Lung (tissue), 12 donors: ENCODE data around the gene JAK1. TPM values are rescaled to one million over a fixed set of nuclear protein-coding genes. Genes with fewer than 3 reads are reported as not detected.

Experiments used
- ATAC-seq: fragments of 200-7000 bp; cut with Tn5 transposase; one replicate; pipeline ENCODE4 v1.9.1; 2020; ENCODE audit warnings: moderate number of reproducible peaks; ENCODE audit not compliant: insufficient read depth, low FRiP score
- DNase-seq, 3 donors: peaks; one replicate each; pipeline ENCODE4 v3.0.0-alpha.2; 2013 to 2017
- H3K27ac ChIP-seq, 2 donors: one replicate each; pipeline ENCODE4 v1.5.1; 2013; ENCODE audit warnings: mild to moderate bottlenecking in 2 of 2, moderate library complexity in 2 of 2, control low read depth in 1 of 2, inconsistent platforms in 1 of 2, low read depth in 1 of 2, low read length in 1 of 2
- H3K27me3 ChIP-seq, 3 donors: one replicate each; pipeline ENCODE4 v1.5.1; 2013; ENCODE audit warnings: low read length in 2 of 3; ENCODE audit not compliant: control insufficient read depth in 3 of 3, insufficient read depth in 3 of 3
- H3K36me3 ChIP-seq, 4 donors: one replicate each; pipeline ENCODE4 v1.5.1; 2013; ENCODE audit warnings: low read length in 4 of 4, mild to moderate bottlenecking in 1 of 4, moderate library complexity in 1 of 4; ENCODE audit not compliant: control insufficient read depth in 4 of 4, insufficient read depth in 4 of 4
- H3K4me1 ChIP-seq, 5 donors: one replicate each; pipeline ENCODE4 v1.5.1; 2013; ENCODE audit warnings: low read length in 5 of 5, mild to moderate bottlenecking in 2 of 5, moderate library complexity in 1 of 5; ENCODE audit not compliant: control insufficient read depth in 5 of 5, insufficient read depth in 5 of 5
- H3K4me3 ChIP-seq: one replicate; pipeline ENCODE4 v1.5.1; 2013; ENCODE audit warnings: mild to moderate bottlenecking, control low read depth, moderate library complexity
- H3K9ac ChIP-seq, 2 donors: one replicate each; pipeline ENCODE4 v1.5.1; 2013; ENCODE audit warnings: low read length in 2 of 2, control low read depth in 1 of 2; ENCODE audit not compliant: insufficient read depth in 1 of 2
- H3K9me3 ChIP-seq, 4 donors: one replicate each; pipeline ENCODE4 v1.5.1; 2013; ENCODE audit warnings: low read length in 3 of 4, mild to moderate bottlenecking in 1 of 4, moderate library complexity in 1 of 4; ENCODE audit not compliant: control insufficient read depth in 4 of 4, insufficient read depth in 3 of 4
- CTCF ChIP-seq: IDR thresholded peaks from 2 replicates; pipeline ENCODE4 v1.5.1; 2012; ENCODE audit warnings: mild to moderate bottlenecking; ENCODE audit errors: control extremely low read depth, extremely low read depth
- WGBS, 2 donors: extraction: QIAGEN DNeasy Blood & Tissue Kit; methylation state at CpG; one replicate each; pipeline ENCODE4 v1.1.7; 2013; 5-methylcytosine and 5-hydroxymethylcytosine counted together
- polyA plus RNA-seq, 2 donors: library from polyadenylated mRNA; stranded (reverse); fragments of 200-250 nt; gene quantifications; one replicate each; pipeline ENCODE4 v1.2.1, GENCODE V29; 2013
- total RNA-seq, 2 donors: library from RNA; depleted of rRNA in 1 of 2; stranded (reverse); fragments of >200 nt in 1 of 2; gene quantifications; one replicate each; pipeline ENCODE4 v1.2.1, GENCODE V29; 2014 to 2021
- donor health status: control.
- donor health status: control.
- donor health status: Bipolar disorder and iron deficiency.
- donor health status: healthy.
- donor health status: DM: yes; HTN: yes; CAD: no.

The JAK1 gene
- total and polyA plus RNA-seq, 4 donors = 26.7 to 162 (median 116) TPM

GRCh38 chr1:64908575-64908974 is 57.8 kb downstream of the JAK1 start:
- no peaks in the 10 kb centered on the region for H3K36me3 ChIP-seq
- ATAC-seq (no peak), DNase-seq (no peak)
- no peak overlapping the region for H3K27ac ChIP-seq
- no peak for TF ChIP-seq CTCF
- H3K9me3 ChIP-seq = no peaks in the 10 kb centered on the region
- H3K4me3 ChIP-seq = no peak overlapping the region
- no peaks in the 10 kb centered on the region for H3K27me3 ChIP-seq
- WGBS, 2 donors = 96 to 100% methylated on average over 1 of the region's 1 CpG
- H3K4me1 ChIP-seq = peaks cover 0 to 16% (median 0%) of the 10 kb centered on the region in 5 donors
- H3K9ac ChIP-seq = no peak overlapping the region

DNA sequence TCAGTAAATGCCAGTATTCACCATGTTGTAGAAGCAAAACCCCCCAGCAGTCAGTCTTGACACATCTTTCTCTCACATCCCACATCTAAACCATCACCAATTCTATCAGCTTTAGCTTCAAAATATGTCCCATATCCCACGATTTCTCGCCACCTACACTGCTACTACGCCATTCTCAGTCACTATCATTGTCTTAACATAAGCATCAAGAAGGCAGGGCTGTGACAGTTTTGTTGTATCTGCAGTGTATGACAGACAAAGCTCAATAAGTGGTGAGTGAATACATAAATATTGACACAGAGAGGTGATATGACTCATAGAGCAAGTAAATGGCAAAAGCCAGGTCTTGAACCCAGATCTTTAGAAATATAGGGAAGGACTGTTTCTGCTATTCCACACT is 59.9 kb downstream of the JAK1 start:
- Histone ChIP-seq H3K9me3 (no peaks in the 10 kb centered on the region), H3K4me1 (peaks cover 0 to 15% (median 0%) of the 10 kb centered on the region in 5 donors), H3K27ac (no peak overlapping the region), H3K27me3 (no peaks in the 10 kb centered on the region), H3K9ac (no peak overlapping the region), H3K36me3 (no peaks in the 10 kb centered on the region), H3K4me3 (no peak overlapping the region)
- DNase-seq (no peak), ATAC-seq (no peak)
- WGBS, 2 donors = 70 to 90% methylated on average over 3 of the region's 3 CpGs
- TF ChIP-seq CTCF = no peak

- no peak overlapping the region for H3K9ac ChIP-seq
- no peak overlapping the region for H3K27ac ChIP-seq
- WGBS, 2 donors = 40 to 76% methylated on average over 1 of the region's 1 CpG
- H3K27me3 ChIP-seq = no peaks in the 10 kb centered on the region
- DNase-seq = no peak
- no peaks in the 10 kb centered on the region for H3K36me3 ChIP-seq
- no peak overlapping the region for H3K4me3 ChIP-seq
- no peaks in the 10 kb centered on the region for H3K9me3 ChIP-seq
- ATAC-seq = no peak
- peaks cover 0 to 24% (median 0%) of the 10 kb centered on the region in 5 donors for H3K4me1 ChIP-seq
- no peak for TF ChIP-seq CTCF
Measured at GRCh38 chr1:64903593-64903992, 62.8 kb downstream of the JAK1 start.

- no peak overlapping the region for H3K9ac ChIP-seq
- DNase-seq (no peak), ATAC-seq (no peak)
- H3K9me3 ChIP-seq = no peaks in the 10 kb centered on the region
- TF ChIP-seq CTCF = no peak
- 97 to 99% methylated on average over 2 of the region's 2 CpGs for WGBS, 2 donors
- no peak overlapping the region for H3K27ac ChIP-seq
- no peak overlapping the region for H3K4me3 ChIP-seq
- H3K4me1 ChIP-seq = peaks cover 0 to 31% (median 0%) of the 10 kb centered on the region in 5 donors
- no peaks in the 10 kb centered on the region for H3K27me3 ChIP-seq
- no peaks in the 10 kb centered on the region for H3K36me3 ChIP-seq
Measured at GRCh38 chr1:64901663-64902062, 64.7 kb downstream of the JAK1 start.
